HG03342 (cell line): ENCODE results near the gene CADM4.
"Not testable (repeated sequence)": the region's sequence is repeated elsewhere in the genome, so short reads cannot be mapped to it uniquely, and the experiment has no call there.

Experiments used
- ATAC-seq: cut with Tn5 transposase; IDR thresholded peaks from one replicate; pipeline ENCODE4 v1.9.1; 2021; ENCODE audit warnings: mild to moderate bottlenecking, moderate library complexity; ENCODE audit not compliant: unreplicated experiment

The CADM4 gene

DNA sequence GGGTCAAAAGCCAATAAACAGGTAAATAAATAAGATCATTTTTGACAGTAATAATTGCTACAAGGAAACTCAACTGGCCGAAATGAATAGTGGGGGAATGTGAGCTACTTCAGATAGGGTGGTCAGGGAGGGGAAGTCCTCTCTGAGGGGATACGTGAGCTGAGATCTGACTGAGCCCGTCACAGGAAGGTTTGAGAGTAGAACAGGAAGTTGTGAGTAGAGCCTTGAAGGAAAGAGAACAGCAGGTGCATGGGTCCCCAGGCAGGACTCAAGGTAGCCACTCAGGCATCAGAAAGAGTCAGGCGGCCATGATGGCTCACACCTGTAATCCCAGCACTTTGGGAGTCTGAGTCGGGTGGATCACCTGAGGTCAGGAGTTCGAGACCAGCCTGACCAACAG, 50.0 kb downstream of the CADM4 start:
- ATAC-seq: no peak

- ATAC-seq: no peak
Measured at GRCh38 chr19:43589277-43589676, 50.4 kb downstream of the CADM4 start.

DNA sequence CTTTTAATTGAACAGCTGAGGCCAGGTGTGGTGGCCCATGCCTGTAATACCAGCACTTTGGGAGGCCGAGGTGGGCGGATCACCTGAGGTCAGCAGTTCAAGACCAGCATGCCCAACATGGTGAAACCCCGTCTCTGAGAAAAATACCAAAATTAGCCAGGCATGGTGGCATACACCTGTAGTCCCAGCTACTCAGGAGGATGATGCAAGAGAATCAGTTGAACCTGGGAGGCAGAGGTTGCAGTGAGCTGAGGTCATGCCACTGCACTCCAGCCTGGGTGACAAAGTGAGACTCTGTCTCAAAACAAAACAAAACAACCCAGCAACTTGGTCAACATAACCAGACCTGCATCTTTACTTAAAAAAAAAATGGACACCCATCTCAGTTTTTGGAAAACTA, 52.6 kb downstream of the CADM4 start:
- not testable (repeated sequence) for ATAC-seq

DNA sequence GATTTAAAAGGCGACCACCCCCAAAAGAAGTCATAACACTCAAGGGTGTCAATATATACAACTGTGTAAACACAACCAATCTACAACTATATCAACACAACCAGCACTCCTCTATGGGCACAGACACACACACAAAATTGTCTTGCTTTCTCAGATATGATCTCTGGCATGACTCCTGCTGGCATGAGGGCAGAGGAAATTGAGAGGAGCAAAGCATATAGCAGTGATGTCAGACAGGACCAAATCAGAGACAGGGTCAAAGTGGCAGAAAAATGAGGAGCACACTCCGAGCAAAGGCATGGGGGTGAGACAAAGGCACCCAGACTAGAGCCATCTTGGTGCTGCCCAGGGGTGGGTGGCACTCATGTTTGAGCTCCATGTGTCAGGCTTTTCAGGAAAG, 53.3 kb downstream of the CADM4 start:
- no peak for ATAC-seq

GRCh38 chr19:43584484-43584883, 55.2 kb downstream of the CADM4 start:
- ATAC-seq: peak; percentile 42

DNA sequence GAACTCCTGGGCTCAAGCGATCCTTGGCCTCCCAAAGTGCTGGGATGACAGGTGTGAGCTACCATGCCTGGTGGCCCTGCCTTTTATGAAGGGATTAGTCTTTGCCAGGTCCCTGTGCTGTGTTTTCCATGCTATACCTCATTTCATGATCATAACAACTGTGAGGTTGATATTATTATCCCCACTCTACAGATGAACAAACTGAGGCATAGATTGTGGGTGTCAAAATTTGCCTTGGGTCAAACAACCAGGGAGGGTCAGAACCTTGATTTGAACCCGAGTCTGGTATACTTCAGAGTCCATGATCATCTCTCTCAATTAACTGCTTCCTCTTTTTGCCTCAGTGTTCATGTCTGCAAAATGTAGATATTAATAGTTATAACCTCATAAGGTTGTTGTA, 57.2 kb downstream of the CADM4 start:
- no peak for ATAC-seq

- ATAC-seq: no peak
Measured at GRCh38 chr19:43581467-43581866, 58.2 kb downstream of the CADM4 start.

DNA sequence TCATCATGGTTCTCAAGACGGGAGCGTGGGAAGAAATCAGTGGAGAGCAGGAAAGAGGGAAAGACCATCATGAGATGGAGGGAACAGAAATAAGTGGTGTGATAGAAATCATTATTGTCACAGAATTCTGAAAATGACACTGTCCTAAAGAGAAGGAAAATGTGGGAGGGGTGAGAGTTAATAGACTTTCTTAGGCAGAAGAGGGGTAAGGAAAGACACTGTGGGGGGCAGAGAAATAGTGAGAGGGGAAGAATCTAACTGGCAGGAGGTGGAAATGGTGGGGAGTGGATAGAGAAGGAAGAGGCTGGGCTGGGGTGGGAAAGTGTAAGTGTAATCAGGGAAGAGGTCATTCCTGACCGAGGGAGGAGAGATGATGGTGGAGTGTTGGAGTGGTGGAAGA, 60.9 kb downstream of the CADM4 start:
- no peak for ATAC-seq

DNA sequence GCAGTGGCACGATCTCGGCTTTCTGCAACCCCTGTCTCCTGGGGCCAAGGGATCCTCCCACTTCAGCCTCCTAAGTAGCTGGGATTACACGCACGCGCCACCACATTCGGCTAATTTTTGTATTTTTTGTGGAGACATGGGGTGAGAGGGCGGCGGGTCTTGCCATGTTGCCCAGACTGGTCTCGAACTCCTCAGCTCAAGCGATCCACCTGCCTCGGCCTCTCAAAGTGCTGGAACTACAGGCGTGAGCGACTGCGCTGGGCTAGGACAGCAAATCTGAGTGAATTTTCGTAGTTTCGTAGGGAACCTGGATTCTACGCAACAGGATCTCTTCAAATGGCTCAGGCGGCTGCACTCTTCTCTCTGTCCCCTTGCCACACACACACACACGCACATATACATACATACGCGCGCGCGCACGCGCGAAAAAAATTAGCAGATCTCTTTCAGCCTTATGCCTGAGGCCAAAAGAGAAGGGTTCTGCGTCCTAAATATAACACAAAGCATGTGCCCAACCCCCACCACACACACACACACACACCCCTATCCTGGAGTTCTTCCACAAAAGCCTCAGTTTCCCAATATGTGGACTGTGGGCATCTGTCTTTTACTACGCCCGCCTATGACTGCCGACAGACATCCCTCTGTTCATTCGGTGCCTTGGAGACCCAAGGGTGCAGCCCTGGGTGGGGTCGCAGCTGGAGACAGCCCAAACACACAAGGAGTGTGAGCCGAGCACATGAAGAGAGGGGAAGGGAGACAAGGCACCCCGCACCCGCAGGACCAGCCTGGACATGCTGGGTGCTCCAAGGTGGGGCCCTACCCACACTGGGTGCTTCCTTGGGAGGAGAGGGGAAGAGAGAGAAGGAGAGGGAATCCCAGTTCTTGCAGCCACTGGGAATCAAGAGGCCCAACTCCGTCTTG, 63.4 kb downstream of the CADM4 start:
- ATAC-seq: no peak

- ATAC-seq: peak; percentile 95
Measured at GRCh38 chr19:43575156-43575950, 64.3 kb downstream of the CADM4 start, which contains the start of the genes PINLYP and XRCC1. TSS of gene PINLYP (plus strand) at chr19:43575801. CDS start at chr19:43577192, 1,391 bp downstream. TSS of gene XRCC1 (minus strand) at chr19:43575527. CDS start at chr19:43575458, 69 bp downstream.

- ATAC-seq: no peak
Measured at GRCh38 chr19:43574424-43575155, 65.1 kb downstream of the CADM4 start.
